Neural crest cell (in vitro differentiated cells): Measurements from ENCODE around the gene RIBC1. TPM values are rescaled to one million over a fixed set of nuclear protein-coding genes. Genes with fewer than 3 reads are reported as not detected.
A peak's percentile ranks its signal among the peaks of the same experiment; 100 is the strongest.

Experiments
- DNase-seq: peaks from one replicate; pipeline ENCODE4 v3.0.0; 2021; ENCODE audit warnings: low read depth, mixed read lengths, low spot score
- H3K27ac Mint-ChIP-seq: one replicate; pipeline ENCODE4 v1.8.0; 2021; ENCODE audit warnings: mild to moderate bottlenecking, mixed read lengths; ENCODE audit not compliant: unreplicated experiment
- H3K27me3 Mint-ChIP-seq: 2 replicates; pipeline ENCODE4 v1.8.0; 2021; ENCODE audit warnings: low read depth, mild to moderate bottlenecking, mixed read lengths
- H3K36me3 Mint-ChIP-seq: 2 replicates; pipeline ENCODE4 v1.8.0; 2021; ENCODE audit warnings: low read depth, mild to moderate bottlenecking, mixed read lengths
- H3K4me1 Mint-ChIP-seq: 2 replicates; pipeline ENCODE4 v1.8.0; 2021; ENCODE audit warnings: mixed read lengths
- H3K4me3 Mint-ChIP-seq: one replicate; pipeline ENCODE4 v1.8.0; 2021; ENCODE audit warnings: mild to moderate bottlenecking, mixed read lengths
- H3K9me3 Mint-ChIP-seq: 2 replicates; pipeline ENCODE4 v1.8.0; 2021; ENCODE audit warnings: mixed read lengths
- total RNA-seq: library from RNA; stranded (reverse); gene quantifications from 2 replicates; pipeline ENCODE4 v1.2.1, GENCODE V29; 2021
- TF ChIP-seq, protein P1 (sequence below): fragments of 200-600 bp; sonication (generic); conservative IDR thresholded peaks from 2 replicates; pipeline ENCODE4 v1.5.0; 2021; ENCODE audit warnings: antibody characterized with exemption, mild to moderate bottlenecking

The RIBC1 gene
- total RNA-seq, 1 donor from 2014 or later, result 1.5 TPM

DNA sequence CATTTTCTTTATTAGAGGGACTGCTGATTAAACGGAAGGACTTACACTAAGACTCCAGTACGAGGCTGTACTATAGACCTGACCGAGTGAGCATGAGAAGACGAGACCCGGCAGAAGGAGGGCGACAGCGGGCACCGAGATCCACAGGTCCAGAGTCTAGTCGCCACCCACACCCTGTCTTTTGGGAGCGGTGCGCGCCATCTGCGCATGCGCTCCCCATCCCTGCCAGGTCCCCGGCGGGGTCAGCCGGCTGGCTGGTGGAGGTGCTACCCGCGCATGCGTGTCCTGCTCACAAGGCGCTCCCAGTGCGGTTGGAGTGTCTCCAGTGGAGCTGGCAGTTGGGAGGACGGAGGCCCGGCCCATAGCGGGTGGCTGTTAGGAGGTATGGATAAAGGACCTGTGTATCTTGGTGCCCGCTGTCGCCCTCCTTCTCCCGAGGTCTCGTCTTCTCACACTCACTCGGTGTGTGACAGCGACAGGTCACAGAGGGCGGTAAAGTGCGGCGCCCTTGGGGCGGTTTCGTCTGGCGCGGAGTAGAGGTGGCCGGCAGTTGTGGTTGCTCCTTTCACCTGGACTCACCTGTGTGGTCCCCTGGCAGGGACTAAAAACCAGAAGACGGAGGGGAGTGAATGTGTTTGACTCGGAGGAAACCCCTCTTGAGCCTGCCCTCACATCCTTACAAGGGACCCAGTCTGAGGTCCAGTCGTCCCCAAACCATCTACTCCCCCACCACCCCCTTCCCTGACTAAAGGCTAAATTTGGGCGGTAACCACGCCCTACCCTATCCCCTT, 19.1 kb downstream of the RIBC1 start:
- Mint-ChIP-seq H3K4me1 (peaks cover 8% of the 10 kb centered on the region), H3K36me3 (no peaks in the 10 kb centered on the region), H3K27ac (no peak overlapping the region), H3K27me3 (peaks cover 31% of the 10 kb centered on the region), H3K4me3 (peak overlapping the region; percentile 78), H3K9me3 (no peaks in the 10 kb centered on the region)
- TF ChIP-seq, protein P1, sequence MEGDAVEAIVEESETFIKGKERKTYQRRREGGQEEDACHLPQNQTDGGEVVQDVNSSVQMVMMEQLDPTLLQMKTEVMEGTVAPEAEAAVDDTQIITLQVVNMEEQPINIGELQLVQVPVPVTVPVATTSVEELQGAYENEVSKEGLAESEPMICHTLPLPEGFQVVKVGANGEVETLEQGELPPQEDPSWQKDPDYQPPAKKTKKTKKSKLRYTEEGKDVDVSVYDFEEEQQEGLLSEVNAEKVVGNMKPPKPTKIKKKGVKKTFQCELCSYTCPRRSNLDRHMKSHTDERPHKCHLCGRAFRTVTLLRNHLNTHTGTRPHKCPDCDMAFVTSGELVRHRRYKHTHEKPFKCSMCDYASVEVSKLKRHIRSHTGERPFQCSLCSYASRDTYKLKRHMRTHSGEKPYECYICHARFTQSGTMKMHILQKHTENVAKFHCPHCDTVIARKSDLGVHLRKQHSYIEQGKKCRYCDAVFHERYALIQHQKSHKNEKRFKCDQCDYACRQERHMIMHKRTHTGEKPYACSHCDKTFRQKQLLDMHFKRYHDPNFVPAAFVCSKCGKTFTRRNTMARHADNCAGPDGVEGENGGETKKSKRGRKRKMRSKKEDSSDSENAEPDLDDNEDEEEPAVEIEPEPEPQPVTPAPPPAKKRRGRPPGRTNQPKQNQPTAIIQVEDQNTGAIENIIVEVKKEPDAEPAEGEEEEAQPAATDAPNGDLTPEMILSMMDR, result no peak
- DNase-seq, result peak; percentile 65

DNA sequence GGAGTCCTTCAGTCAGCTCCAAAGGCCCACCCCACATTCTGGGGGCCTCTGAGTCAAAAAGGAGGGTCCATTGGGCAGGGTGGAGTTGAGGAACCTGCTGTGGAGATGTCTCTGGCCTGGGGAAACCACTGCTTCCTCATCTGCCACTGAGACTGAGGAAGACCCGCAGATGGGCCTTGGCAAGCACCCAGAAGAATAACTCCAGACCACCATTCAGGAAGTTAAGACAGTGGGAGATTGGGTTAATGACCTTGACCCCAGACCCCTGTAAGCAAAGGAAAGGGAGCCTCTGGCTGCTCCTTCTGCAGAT, 19.6 kb downstream of the RIBC1 start:
- H3K4me1 Mint-ChIP-seq, result peaks cover 8% of the 10 kb centered on the region
- no peak overlapping the region for H3K27ac Mint-ChIP-seq
- TF ChIP-seq, protein P1, result no peak
- H3K4me3 Mint-ChIP-seq, result no peak overlapping the region
- H3K9me3 Mint-ChIP-seq, result no peaks in the 10 kb centered on the region
- DNase-seq, result no peak
- H3K27me3 Mint-ChIP-seq, result peaks cover 30% of the 10 kb centered on the region
- no peaks in the 10 kb centered on the region for H3K36me3 Mint-ChIP-seq

DNA sequence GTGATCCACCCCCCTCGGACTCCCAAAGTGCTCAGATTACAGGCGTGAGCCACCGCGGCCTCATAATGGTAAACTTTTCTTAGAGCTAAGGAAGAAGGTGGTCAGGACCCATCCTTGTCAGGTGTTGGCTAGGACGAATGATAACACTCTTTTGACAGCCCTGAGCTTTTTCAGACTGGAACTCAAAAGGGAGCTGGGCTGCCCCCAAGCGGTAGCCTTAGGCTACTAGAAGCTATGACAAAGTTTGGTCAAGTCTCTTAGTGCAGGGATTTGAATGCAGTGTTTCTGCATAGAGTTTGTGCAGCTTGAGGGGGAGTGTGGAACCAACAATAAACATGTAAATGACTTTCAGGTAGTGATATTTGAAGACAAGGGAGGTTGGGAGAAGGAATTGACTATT, 23.3 kb downstream of the RIBC1 start:
- H3K27ac Mint-ChIP-seq, result no peak overlapping the region
- no peaks in the 10 kb centered on the region for H3K36me3 Mint-ChIP-seq
- peaks cover 3% of the 10 kb centered on the region for H3K27me3 Mint-ChIP-seq
- H3K4me1 Mint-ChIP-seq, result peaks cover 8% of the 10 kb centered on the region
- H3K4me3 Mint-ChIP-seq, result no peak overlapping the region
- peak; percentile 23 for DNase-seq
- H3K9me3 Mint-ChIP-seq, result peaks cover 3% of the 10 kb centered on the region
- TF ChIP-seq, protein P1, result peak; percentile 58

DNA sequence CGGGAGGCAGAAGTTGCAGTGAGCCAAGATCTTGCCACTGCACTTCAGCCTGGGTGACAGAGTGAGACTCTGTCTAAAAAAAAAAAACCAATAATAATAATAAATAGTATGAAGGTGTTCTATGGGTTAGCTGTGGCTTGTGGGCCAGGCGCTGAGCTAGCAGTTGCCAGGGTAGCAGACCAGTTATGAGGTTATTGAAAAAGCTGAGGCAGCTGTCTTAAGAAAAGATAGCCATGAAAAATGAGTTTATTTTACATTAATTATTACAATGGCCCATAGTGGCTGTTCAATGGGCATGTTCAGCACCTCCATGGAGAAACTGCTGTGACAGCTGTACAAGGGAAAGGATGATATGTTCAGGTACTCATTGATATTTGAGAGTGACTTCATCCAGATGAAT, 24.8 kb downstream of the RIBC1 start:
- H3K4me3 Mint-ChIP-seq, result no peak overlapping the region
- no peaks in the 10 kb centered on the region for H3K36me3 Mint-ChIP-seq
- TF ChIP-seq, protein P1, result no peak
- H3K9me3 Mint-ChIP-seq, result peaks cover 3% of the 10 kb centered on the region
- H3K27ac Mint-ChIP-seq, result no peak overlapping the region
- no peaks in the 10 kb centered on the region for H3K4me1 Mint-ChIP-seq
- H3K27me3 Mint-ChIP-seq, result no peaks in the 10 kb centered on the region
- no peak for DNase-seq

DNA sequence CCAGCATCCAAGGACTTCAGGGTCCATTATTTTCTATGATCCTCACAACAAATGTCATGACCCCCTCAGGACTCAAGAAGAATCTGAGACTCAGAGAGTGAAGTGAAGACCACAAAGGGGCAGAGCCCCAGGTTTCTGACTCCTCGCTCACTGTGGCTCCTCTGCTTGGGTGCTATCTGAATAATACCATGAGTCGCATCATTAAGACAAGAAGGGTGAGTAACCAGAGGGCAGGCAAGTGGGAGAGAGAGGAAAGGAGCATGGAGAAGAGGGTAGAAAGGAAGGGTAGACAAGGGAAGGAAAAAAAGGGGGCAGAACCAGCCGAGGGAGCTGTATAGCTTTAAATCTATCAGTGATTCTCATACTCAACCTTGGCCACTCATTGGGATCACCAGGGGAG, 27.0 kb downstream of the RIBC1 start:
- no peaks in the 10 kb centered on the region for H3K27me3 Mint-ChIP-seq
- TF ChIP-seq, protein P1, result no peak
- no peak overlapping the region for H3K4me3 Mint-ChIP-seq
- no peaks in the 10 kb centered on the region for H3K36me3 Mint-ChIP-seq
- peaks cover 3% of the 10 kb centered on the region for H3K9me3 Mint-ChIP-seq
- H3K27ac Mint-ChIP-seq, result no peak overlapping the region
- DNase-seq, result no peak
- H3K4me1 Mint-ChIP-seq, result no peaks in the 10 kb centered on the region
